RCC 7860 (cell line): ENCODE results near the gene CTSD.

Experiments
- DNase-seq: peaks from one replicate; pipeline ENCODE4 v3.0.0-alpha.2; 2015; ENCODE audit warnings: low spot score
- FAIRE-seq: peaks from 2 replicates; lab custom pipeline; 2012; peaks lifted over from hg19 to GRCh38; lab: Jason Lieb, UNC

CTSD gene

GRCh38 chr11:1732418-1733008, 31.2 kb downstream of the CTSD start:
- DNase-seq = no peak
- no peak for FAIRE-seq

GRCh38 chr11:1731451-1732059, 32.2 kb downstream of the CTSD start:
- DNase-seq = no peak
- FAIRE-seq = no peak

- DNase-seq (no peak), FAIRE-seq (no peak)
Observed at GRCh38 chr11:1730059-1730629, 33.6 kb downstream of the CTSD start.

- FAIRE-seq = no peak
- no peak for DNase-seq
Observed at GRCh38 chr11:1729692-1730011, 34.1 kb downstream of the CTSD start.

DNA sequence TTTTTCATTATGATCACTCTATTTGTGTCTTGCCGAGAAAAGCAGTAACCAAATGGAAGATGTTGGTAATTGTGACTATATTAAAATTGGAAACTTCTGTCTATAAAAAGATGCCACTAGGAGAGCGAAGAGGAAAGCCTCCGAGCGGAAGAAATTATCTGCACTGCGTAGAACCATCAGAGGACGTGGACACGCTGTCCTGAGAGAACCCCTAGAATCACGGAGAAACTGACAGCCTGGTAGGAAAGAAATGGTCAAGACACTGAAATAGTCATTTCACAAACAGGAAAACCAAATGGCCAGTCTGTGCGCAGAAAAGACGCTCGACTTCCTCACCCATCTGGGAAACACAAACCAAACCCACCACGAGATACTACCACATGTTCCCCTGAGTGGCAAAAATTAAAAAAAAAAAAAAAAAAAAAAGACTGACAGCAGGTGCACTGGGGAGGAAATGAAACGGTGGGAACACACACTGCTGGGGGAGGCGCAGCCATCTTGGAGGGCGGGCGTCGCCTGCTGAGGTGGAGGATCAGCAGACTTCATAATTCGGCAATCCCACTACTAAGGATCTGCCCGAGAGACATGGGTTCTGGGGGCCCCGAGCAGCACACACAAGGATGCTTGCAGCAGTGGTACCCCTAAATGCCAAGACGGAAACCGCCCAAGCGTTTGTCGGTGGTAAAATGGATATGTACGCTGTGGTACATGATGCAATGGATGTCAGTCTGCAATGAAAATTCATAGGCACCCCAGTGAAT, 34.6 kb downstream of the CTSD start:
- no peak for FAIRE-seq
- DNase-seq = no peak

GRCh38 chr11:1728301-1728700, 35.4 kb downstream of the CTSD start:
- DNase-seq (no peak), FAIRE-seq (no peak)

- no peak for FAIRE-seq
- DNase-seq = no peak
Observed at GRCh38 chr11:1727861-1728260, 35.9 kb downstream of the CTSD start.

DNA sequence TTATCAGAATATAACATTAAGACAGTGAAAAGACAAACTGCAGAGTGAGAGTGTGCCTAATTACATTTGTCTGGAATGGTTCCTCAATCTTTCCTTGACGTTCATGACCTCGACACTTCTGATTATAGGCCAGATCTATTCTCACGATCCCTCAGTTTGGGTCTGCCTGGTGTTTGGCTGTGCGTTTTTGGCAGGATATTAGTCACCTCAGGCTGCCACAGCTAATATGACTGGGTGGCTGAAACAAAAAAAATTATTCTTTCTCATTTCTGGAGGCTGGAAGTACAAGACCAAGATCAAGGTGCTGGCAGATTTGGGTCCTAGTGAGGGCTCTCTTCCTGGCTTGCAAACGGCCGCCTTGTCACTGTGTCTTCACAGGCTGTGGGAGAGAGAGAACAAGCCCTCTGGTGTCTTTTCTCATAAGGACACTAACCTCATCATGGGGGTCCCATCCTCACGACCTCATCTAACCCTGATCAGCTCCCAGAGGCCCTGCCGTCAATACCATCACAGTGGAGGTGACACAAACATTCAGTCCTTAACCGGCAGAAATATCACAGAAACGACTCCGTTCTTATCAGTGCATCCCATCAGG, 36.5 kb downstream of the CTSD start:
- no peak for FAIRE-seq
- DNase-seq = no peak

GRCh38 chr11:1719781-1720180, 43.9 kb downstream of the CTSD start:
- DNase-seq = no peak
- no peak for FAIRE-seq

- no peak for FAIRE-seq
Observed at GRCh38 chr11:1718326-1718725, 45.4 kb downstream of the CTSD start.

GRCh38 chr11:1717745-1718144, 46.0 kb downstream of the CTSD start:
- DNase-seq (no peak), FAIRE-seq (no peak)

More at GRCh38 chr11:1718326-1718725, 45.4 kb downstream of the CTSD start:
- DNase-seq = no peak

DNA sequence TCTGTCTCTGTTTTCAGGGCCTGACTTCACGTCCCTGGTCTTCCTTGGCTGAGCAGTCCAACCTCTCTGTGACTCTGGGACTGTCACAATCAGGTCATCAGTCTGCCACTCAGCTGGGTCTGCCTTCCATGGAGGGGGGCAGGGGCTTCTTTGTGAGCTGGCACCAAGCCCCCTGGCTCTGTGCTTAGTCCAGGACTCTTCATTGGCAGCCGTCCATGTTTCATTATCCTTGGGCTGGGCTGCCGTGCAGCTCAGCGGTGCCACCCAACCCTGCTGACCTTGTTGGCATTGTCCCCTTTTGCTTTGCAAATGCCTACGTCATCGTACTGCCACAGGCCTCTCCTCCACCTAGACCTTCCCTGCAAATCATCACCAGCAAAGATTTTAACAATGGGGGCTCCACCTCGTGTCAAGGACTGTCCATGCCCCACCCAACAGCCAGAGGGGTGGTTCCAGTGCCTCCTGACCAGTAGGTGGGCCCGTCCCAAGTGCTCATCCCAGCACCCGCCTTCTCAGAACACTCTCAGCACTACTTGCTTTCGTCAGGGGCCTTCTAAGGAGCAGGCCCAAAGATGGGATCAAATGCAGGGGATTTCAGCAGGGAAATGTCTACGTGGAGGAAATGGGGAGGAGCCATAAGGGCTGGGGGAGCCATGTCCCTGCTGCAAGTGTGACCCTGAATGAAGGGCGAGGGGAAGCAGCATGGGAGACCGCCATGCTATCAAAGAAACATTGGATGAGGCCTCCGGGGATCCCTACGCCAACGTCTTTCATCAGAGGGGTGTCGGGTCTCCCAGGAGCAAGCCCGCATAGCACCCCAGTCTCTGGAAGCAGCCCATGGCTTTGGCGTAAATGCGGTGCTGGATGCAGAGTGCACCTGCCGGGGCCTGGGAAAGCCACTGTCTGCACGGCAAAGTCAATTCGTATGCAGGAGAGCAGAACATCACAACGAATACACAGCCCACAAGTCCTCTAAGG, 48.5 kb downstream of the CTSD start:
- FAIRE-seq = no peak
- no peak for DNase-seq

DNA sequence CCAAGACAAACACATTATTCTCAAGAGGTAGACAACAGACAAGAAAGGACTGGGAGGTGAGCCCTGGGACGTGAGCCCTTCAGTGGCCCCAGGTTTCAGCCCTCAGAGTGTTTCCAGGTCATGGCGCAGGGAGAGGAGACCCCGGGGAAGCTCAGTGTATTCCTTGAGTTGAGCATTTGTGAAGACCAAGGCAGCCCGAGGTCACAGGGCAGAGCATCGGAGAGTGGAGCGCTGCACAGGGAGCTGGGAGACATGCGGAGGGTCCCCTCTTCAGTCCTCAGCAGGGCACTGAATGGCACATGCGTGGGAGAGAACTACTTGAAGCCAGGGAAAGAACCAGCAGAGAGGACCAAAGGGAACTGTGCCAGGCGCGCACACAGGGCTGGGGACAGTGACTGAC, 55.0 kb downstream of the CTSD start:
- DNase-seq = no peak
- no peak for FAIRE-seq

DNA sequence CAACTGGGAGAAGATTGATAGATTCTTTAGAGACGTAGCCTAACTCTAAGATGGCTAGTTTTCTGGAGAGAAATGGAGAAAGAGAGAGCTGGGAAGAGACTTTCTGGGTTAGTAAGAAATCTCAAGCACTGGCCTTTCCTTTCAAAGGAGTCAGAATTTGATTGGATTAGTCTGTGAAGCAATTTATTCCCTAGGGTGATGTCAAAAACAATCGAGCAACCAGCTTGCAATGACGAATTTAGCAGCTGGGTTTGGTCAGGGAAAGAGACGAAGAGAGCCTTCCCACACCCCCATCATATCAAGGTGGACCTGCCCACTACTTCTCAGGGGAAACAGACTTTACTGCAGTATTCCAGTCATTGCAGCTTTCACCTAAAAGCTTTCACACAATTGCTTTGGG, 56.0 kb downstream of the CTSD start:
- DNase-seq (no peak), FAIRE-seq (no peak)

DNA sequence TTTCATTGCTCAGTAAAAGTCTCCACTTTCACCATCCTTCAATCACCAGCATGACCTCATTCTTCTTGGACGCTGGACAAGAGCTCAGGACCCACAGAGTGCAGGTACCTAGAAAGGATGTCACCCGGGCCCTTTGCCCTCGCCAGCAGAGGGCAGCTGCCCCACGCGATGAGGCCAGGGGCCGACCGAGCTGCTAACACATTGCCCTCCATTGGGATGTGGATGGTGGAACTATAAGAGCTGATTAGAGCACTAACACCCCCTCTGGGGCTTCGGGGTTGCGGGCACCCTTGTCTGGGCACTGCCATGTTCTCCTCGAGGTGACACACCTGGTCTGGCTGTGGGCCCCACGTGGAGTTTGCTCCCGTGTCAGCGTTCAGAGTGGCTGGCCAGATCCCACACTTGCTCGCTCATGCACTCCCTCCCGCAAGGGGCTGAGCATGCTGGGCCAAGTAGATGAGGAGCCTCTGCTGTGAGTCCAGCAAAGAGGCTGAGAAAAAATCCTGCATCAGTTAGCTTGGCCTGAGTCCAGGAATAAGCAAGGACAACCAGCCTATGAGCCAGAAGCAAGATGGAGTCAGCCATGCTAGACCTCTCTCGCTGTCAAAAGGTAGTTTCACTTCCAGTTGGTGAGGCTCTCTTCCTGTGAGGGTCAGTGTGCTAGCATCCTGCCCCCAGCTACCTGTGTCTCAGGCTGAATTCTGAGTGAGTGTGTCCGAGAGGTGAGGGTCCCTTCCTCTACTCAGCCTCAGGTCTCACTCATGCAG, 56.9 kb downstream of the CTSD start:
- DNase-seq = no peak
- FAIRE-seq = no peak

- FAIRE-seq (peak; percentile 92), DNase-seq (peak; percentile 83)
Observed at GRCh38 chr11:1705126-1706052, 58.3 kb downstream of the CTSD start.

DNA sequence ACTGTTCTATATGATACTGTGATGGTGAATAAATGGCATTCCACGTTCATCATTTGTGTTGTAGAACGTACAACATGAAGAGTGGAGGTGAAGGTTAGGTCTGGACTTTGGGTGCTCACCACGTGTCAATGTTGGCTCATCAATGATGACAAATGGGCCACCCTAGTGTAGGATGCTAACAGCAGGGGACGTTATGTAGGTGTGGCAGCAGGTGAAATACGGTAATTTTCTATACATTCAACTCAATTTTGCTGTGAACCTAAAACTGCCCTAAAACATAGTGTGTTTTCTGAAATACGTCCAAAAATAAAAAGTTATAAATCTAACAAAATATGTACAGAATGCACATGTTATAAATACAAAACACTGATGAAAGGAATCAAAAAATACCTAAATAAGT, 60.6 kb downstream of the CTSD start:
- no peak for DNase-seq
- FAIRE-seq = no peak
